Measurements from ENCODE around the gene MALAT1. TPM values are rescaled to one million over a fixed set of nuclear protein-coding genes. Genes with fewer than 3 reads are reported as not detected.

Gene MALAT1
- total and polyA plus RNA-seq, 2 experiments from 2014 or later, result 2,206 to 6,020 TPM

DNA sequence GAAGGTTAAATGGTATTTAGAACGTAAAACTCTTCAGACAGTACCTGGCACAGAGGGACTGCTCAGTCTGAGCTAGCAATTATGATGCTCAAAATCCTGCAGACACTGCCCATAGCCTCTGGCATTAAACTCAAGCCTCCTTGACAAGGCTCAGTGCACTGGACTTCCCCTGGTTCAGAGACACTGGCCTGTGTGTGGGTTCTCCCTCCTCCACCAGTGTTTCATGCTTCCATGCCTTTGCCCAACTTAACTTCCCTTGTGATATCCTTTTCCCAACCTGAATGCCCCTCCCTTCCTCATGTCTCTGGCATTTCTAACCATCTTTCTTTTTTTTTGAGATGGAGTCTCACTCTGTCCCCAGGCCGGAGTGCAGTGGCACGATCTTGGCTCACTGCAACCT, 50.3 kb downstream of the MALAT1 start:
- Histone ChIP-seq H3K9me2 (ENCODE audit: insufficient read depth) (no peaks in the 10 kb centered on the region), H3K27me3 (ENCODE audit: insufficient read depth) (peaks cover 71% of the 10 kb centered on the region), H3K4me1 (ENCODE audit: insufficient read depth) (peaks cover 17% of the 10 kb centered on the region), H2AFZ (no peak overlapping the region), H3K36me3 (ENCODE audit: insufficient read depth) (no peaks in the 10 kb centered on the region), H3K79me2 (replicated peaks; ENCODE audit: insufficient read depth) (no peaks in the 10 kb centered on the region), H3K4me3 (no peak overlapping the region), H3F3A (replicated peaks; ENCODE audit: low read depth) (peaks cover 27% of the 10 kb centered on the region; the same call in 1 of the 2 replicates), H3K27ac (ENCODE audit: low read depth) (no peak overlapping the region), H3K4me2 (no peak overlapping the region), H4K20me1 (replicated peaks; ENCODE audit: insufficient read depth) (peaks cover 3% of the 10 kb centered on the region; the same call in 1 of the 2 replicates)
- Mint-ChIP-seq H3K36me3 (ENCODE audit: low read depth) (no peaks in the 10 kb centered on the region; the same call in 2 of the 3 replicates), H3K4me3 (no peak overlapping the region; the same call in 2 of the 3 replicates), H3K4me1 (peaks cover 37% of the 10 kb centered on the region), H3K27me3 (ENCODE audit: insufficient read depth, low read depth, poor library complexity) (peaks cover 53% of the 10 kb centered on the region), H3K9me3 (no peaks in the 10 kb centered on the region; the same call in 2 of the 3 replicates), H3K27ac (no peak overlapping the region)
- no peak for TF ChIP-seq EZH2phosphoT487 (IDR thresholded peaks at IDR 0.05; ENCODE audit: unreplicated experiment)
- no peak for TF ChIP-seq ZNF331 (CRISPR knock-in tag; IDR thresholded peaks at IDR 0.05; ENCODE audit: low read depth)
- no peak for TF ChIP-seq ZNF114 (CRISPR knock-in tag; IDR thresholded peaks at IDR 0.05)
- DNase-seq (ENCODE audit: low spot score), result no peak
- no peak for ATAC-seq

DNA sequence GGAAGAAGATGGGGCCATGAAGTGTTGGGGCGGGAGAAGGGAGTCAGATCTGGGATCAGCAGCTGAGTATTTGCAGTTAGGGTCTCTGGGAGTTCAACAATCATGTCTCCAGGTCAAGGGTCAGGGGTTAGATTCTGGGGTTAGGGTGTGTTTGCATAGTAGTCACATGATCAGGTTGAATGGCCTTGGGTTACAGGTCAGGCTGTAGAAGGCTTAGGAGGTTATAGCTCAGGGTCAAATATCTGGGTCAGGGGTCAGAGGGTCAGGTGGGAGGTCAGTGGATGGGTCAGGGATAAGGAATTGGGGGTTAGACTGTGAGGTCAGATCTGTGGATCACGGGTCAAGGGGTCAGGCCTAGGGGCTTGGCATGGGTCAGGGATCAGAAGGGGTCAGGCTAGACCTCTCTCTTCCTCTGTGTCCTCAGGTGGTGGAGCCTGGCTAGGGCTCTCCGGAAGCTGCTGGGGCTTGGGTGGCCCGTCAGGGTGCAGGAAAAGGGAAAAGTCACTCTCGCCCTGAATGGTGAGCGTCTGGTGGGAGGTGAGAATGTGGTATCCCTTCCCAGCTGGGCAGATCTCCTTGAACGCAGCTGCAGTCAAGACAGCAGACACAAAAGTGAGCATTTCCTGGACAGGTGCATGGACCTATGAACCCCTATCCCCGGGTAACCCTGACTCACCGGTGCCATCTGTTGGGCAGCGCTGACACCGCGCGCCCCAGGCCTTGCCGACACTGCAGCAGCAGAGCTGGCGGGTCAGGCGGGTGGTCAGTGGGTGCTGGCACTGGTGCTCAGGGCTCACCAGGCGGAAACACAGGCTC, 52.9 kb downstream of the MALAT1 start:
- ATAC-seq (peak; percentile 61), DNase-seq (ENCODE audit: low spot score) (peak; percentile 83)
- Mint-ChIP-seq H3K4me1 (peaks cover 51% of the 10 kb centered on the region), H3K9me3 (no peaks in the 10 kb centered on the region), H3K4me3 (peak overlapping the region; percentile 11; the same call in 1 of the 3 replicates), H3K36me3 (ENCODE audit: low read depth) (no peaks in the 10 kb centered on the region; the same call in 2 of the 3 replicates), H3K27ac (no peak overlapping the region), H3K27me3 (ENCODE audit: insufficient read depth, low read depth, poor library complexity) (peaks cover 50% of the 10 kb centered on the region)
- H3K4me3 ChIP-seq, result no peak overlapping the region
- H3K4me1 ChIP-seq (ENCODE audit: insufficient read depth), result peaks cover 17% of the 10 kb centered on the region; the same call in 1 of the 2 replicates
- peak overlapping the region; percentile 72; the same call in 1 of the 2 replicates for H3K4me2 ChIP-seq
- TF ChIP-seq ZNF114 (CRISPR knock-in tag; IDR thresholded peaks at IDR 0.05), result no peak
- TF ChIP-seq, protein P1, sequence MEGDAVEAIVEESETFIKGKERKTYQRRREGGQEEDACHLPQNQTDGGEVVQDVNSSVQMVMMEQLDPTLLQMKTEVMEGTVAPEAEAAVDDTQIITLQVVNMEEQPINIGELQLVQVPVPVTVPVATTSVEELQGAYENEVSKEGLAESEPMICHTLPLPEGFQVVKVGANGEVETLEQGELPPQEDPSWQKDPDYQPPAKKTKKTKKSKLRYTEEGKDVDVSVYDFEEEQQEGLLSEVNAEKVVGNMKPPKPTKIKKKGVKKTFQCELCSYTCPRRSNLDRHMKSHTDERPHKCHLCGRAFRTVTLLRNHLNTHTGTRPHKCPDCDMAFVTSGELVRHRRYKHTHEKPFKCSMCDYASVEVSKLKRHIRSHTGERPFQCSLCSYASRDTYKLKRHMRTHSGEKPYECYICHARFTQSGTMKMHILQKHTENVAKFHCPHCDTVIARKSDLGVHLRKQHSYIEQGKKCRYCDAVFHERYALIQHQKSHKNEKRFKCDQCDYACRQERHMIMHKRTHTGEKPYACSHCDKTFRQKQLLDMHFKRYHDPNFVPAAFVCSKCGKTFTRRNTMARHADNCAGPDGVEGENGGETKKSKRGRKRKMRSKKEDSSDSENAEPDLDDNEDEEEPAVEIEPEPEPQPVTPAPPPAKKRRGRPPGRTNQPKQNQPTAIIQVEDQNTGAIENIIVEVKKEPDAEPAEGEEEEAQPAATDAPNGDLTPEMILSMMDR (conservative IDR thresholded peaks at IDR 0.05; ENCODE audit: low read depth in 2 of 2), result peak; percentile 51 to 84
- peaks cover 74% of the 10 kb centered on the region for H3K27me3 ChIP-seq (ENCODE audit: insufficient read depth)
- H2AFZ ChIP-seq, result no peak overlapping the region
- H3K9me2 ChIP-seq (ENCODE audit: insufficient read depth), result no peaks in the 10 kb centered on the region
- no peaks in the 10 kb centered on the region for H3K79me2 ChIP-seq (replicated peaks; ENCODE audit: insufficient read depth)
- peaks cover 27% of the 10 kb centered on the region; the same call in 1 of the 2 replicates for H3F3A ChIP-seq (replicated peaks; ENCODE audit: low read depth)
- H4K20me1 ChIP-seq (replicated peaks; ENCODE audit: insufficient read depth), result peaks cover 2% of the 10 kb centered on the region; the same call in 1 of the 2 replicates
- H3K27ac ChIP-seq (ENCODE audit: low read depth), result no peak overlapping the region
- no peaks in the 10 kb centered on the region for H3K36me3 ChIP-seq (ENCODE audit: insufficient read depth)

DNA sequence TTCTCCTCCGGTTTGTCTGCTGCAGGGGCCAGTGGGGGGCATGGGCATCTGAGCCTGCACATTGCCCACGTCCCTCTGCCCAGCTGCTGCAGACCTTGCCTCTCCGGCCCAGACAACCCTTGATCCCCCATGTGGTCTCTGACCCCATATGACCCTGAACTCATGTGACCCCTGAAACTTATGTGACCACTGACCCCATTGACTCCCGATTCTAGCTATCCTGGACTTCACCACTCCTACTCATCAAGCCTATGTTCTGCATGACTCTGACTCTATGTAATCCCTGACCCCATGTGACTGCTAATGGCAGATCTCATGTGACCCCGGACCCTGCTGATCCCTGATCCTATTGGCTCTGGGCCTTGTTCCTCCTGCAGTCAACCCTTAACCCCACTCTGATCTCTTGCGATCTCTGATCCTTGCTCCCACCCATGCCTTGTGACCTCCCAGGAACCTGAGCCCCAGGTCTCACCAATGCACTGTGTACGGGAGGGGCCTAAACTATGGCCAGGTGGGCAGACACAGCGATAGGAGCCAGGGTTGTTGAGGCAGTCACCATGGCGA, 53.6 kb downstream of the MALAT1 start:
- Mint-ChIP-seq H3K27ac (no peak overlapping the region), H3K36me3 (ENCODE audit: low read depth) (no peaks in the 10 kb centered on the region; the same call in 2 of the 3 replicates), H3K27me3 (ENCODE audit: insufficient read depth, low read depth, poor library complexity) (peaks cover 49% of the 10 kb centered on the region), H3K4me1 (peaks cover 56% of the 10 kb centered on the region), H3K9me3 (no peaks in the 10 kb centered on the region), H3K4me3 (peak overlapping the region; percentile 11; the same call in 1 of the 3 replicates)
- Histone ChIP-seq H4K20me1 (replicated peaks; ENCODE audit: insufficient read depth) (no peaks in the 10 kb centered on the region; the same call in 1 of the 2 replicates), H3K4me3 (no peak overlapping the region), H3K9me2 (ENCODE audit: insufficient read depth) (no peaks in the 10 kb centered on the region), H3F3A (replicated peaks; ENCODE audit: low read depth) (peaks cover 27% of the 10 kb centered on the region; the same call in 1 of the 2 replicates), H3K4me2 (peak overlapping the region; percentile 66; the same call in 1 of the 2 replicates), H3K79me2 (replicated peaks; ENCODE audit: insufficient read depth) (no peaks in the 10 kb centered on the region), H3K27ac (ENCODE audit: low read depth) (no peak overlapping the region), H3K4me1 (ENCODE audit: insufficient read depth) (peaks cover 24% of the 10 kb centered on the region; the same call in 1 of the 2 replicates), H2AFZ (no peak overlapping the region), H3K27me3 (ENCODE audit: insufficient read depth) (peaks cover 74% of the 10 kb centered on the region), H3K36me3 (ENCODE audit: insufficient read depth) (no peaks in the 10 kb centered on the region)
- DNase-seq (ENCODE audit: low spot score) (peak; percentile 52), ATAC-seq (peak; percentile 1; the same call in 1 of the 3 replicates)
- TF ChIP-seq STAT1 (IDR thresholded peaks at IDR 0.05; ENCODE audit: unreplicated experiment), result no peak
- no peak for TF ChIP-seq POLR2AphosphoS5 (IDR thresholded peaks at IDR 0.05; ENCODE audit: low read depth)
- TF ChIP-seq ZNF114 (CRISPR knock-in tag; IDR thresholded peaks at IDR 0.05), result no peak
- TF ChIP-seq NANOG (IDR thresholded peaks at IDR 0.05; ENCODE audit: borderline replicate concordance), result no peak
- TF ChIP-seq CREB1 (CRISPR knock-in tag; IDR thresholded peaks at IDR 0.05; ENCODE audit: low read depth), result no peak
- no peak for TF ChIP-seq JUNB (IDR thresholded peaks at IDR 0.05; ENCODE audit: unreplicated experiment)
- TF ChIP-seq EZH2phosphoT487 (IDR thresholded peaks at IDR 0.05; ENCODE audit: unreplicated experiment), result no peak

Data from GM23338 (cell line).